ENCODE data around the gene CCDC102A.

CCDC102A gene

DNA sequence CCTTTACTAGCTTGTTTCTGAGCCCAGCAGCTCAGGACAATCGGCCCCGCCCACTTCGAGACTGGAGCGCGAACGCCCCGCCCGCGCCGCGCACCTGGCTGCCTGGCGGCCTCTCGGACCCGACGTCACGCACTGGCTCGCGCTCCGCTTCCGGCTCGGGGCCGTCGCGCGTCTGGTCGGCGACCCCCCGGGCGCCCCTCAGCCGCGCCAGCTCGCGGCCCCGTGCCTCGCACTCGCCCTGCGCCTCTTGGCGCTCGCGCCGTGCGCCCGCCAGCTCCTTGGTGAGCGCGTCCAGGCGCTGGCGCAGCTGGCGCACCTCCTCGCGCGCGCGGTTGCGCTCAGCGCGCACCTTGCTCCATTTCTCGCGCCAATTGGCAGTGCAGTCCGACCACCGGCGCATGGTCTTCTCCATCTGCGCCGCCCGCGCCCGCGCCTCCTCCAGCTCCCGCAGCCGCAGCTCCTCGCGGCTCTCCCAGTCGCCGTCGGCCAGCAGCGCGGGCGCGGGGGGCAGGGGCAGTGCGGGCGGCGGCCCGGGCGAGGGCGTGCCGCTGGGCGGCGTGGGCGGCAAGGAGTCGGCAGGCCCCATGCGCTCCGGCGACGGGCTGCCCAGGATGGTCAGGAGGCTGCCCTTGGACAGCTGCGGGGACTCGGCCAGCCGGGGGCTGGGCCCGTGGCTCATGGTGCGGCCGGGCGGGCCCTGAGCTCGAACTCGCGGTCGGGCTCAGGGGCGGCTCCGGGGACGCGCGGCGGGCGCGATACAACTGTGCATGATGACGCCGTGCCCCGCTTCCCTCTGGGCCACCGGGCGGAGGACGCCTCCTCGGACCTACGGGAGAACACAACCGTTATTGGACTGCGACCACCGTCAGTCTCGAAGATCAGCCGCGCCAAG lies 7.6 kb downstream of the CCDC102A start:
- intact Hi-C loops (cut with DNase I): no loop called here

DNA sequence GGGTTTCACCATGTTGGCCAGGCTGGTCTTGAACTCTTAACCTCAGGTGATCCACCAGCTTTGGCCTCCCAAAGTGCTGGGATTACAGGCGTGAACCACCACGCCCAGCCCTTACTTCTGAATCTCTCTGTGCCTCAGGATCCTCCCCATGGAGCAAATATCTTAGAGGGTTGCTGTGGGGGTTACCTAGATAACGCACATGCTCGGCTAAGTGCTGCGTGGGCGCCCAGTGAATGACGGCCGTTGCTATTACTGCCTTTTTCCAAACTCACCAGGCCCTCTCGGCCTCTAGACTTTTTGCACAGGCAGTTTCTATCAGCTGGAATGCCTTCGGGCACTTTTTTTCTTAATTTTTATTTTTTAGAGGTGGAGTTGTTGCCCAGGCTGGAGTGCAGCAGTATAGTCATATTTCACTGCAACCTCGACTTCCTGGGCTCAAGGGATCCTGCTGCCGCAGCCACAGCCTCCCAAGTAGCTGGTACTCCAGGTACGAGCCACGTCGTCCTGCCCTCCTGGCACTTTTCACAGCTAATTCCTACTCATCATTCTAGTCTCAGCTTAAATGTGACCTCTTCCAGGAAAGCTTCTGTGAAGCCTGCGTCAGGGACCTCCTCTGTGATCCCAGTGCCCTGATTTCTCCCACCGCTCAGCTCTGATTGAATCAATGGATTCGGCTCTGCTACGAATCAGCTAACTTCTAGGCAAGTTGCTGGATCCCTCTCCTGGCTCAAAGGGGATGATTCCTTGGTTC lies 8.6 kb downstream of the CCDC102A start:
- intact Hi-C loops (cut with DNase I): no loop called here
- DNase-seq: no peak

More for the DNA sequence above, 7.6 kb downstream of the CCDC102A start:
- peak in 1 of 42 donors; percentile 24 for DNase-seq

DNA sequence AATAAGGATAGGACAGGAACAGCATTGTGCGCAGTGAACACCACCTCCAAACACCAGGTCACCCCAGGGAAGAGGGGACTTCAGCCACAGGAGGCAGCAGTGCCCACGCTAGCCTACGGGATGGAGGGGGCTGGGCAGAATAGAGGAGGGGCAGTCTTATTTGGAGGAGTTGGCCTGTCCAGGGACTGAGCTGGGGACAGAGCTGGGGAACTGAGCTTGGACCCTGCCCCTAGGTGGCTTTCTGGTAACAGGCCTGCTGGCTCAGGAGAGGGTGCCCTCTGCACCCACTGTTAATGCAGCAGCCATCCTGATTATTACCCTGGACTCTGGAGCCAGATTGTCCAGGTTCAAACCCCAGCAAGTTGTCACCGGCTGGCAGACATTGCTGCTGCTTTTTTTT lies 9.3 kb downstream of the CCDC102A start:
- DNase-seq: no peak
- intact Hi-C loops (cut with DNase I): no loop called here

DNA sequence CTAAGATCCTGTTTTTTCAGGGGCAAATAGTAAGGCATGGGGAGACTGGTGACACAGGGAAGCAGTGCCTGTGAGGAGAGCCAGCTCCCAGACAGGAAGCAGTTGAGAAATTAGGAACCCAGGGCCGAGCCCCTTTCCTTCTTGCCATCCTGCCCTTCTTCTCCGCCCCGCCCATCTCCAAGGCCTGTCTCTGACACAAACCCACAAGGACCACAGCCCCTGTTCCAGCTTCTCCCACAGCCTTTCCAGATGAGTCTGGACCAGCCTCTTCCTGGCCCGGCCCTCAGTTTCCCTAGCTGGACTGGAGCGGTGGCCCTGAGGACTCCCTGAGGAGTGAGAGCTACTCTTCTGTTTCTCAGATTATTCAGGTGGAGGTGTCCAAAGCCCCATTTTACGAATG lies 9.9 kb downstream of the CCDC102A start:
- DNase-seq: no peak
- intact Hi-C loops (cut with DNase I): no loop called here

DNA sequence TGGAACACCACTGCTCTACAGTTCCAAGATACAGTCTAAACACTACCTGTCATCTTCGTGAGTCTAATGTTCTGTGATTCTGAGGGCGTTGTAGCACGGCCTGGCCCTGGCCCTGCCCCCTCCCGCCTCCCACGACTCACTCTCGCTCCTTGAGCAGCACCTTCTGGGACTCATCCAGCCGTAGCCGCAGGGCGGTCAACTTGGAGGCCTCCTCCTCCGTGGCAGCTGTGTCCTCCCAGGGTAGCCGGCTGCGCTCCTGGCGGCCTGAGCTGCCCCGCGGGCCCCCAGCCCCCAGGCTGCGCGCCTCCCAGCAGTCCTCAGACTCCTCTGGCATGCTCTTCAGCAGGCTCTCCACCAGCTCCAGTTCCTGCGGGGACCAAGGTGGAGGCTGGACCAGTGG lies 10.6 kb downstream of the CCDC102A start:
- intact Hi-C loops (cut with DNase I): no loop called here
- no peak for DNase-seq

DNA sequence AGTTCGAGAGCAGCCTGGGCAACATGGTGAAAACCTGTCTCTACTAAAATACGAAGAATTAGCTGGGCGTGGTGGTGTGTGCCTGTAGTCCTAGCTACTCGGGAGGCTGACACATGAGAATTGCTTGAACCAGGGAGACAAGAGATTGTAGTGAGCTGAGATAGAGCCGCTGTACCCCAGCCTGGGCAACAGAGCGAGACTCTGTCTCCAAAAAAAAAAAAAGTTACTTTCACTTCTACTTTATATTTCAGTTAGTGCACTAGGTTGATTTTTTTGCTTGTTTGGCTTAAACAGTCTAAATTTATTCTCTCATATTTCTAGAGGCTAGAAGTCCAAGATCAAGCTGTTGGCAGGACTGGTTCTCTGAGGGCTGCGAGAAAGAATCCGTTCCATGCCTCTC lies 13.4 kb downstream of the CCDC102A start:
- intact Hi-C loops (cut with DNase I): no loop called here
- DNase-seq: no peak

DNA sequence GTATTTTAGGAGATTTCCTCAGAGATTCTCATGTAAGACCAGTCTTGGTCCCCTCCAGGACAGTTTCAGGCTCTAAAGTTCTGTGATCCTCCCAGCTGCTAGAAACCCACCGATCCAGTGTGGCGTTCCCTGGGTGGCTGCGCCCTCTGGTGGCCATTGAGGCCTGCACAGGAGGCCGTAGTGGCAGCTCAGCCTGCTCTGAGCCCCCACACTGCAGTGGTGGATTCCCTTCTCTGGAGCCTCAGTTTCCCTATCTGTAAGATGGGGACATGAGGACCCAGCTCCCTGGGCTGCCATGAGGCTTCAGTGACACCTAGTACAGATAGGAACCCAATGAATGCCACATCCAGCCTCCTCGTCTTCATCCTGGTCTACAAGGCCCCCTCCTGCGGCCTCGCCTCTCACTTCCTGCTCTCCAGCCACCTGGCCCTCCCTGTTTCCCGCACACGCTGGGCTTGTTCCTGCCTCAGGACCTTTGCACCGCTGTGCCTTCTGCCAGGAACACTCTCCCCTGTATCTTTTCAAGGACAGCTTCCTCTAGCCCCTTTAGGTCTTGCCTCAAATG lies 16.5 kb downstream of the CCDC102A start:
- peak; percentile 64 to 93 (median 86) for DNase-seq

DNA sequence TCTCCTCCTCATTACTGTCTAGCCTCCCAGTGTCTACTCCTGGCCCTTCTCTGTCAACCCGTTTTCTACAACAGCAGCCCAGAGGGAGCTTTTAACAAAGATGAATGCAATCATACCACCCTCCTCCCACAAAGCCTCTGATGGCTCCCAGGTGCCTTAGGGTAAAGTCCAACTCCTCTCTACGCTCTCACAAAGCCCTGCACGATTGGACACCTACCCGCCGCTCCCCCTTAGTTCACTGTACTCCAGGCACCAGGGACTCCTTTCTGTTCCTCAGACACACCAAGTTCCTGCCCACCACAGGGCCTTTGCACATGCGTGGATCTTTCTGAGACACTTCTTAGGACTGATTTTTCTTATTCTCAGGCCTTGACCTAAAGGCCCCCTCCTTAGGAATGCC lies 17.4 kb downstream of the CCDC102A start:
- DNase-seq: no peak
- intact Hi-C loops (cut with DNase I): loop anchor here (5.0 kb wide), 1 partner anchor 217 kb away; no protein-coding TSS in a partner anchor

More for the DNA sequence above, 16.5 kb downstream of the CCDC102A start:
- intact Hi-C loops (cut with DNase I): loop anchor here (5.0 kb wide), 1 partner anchor 218 kb away; no protein-coding TSS in a partner anchor

DNA sequence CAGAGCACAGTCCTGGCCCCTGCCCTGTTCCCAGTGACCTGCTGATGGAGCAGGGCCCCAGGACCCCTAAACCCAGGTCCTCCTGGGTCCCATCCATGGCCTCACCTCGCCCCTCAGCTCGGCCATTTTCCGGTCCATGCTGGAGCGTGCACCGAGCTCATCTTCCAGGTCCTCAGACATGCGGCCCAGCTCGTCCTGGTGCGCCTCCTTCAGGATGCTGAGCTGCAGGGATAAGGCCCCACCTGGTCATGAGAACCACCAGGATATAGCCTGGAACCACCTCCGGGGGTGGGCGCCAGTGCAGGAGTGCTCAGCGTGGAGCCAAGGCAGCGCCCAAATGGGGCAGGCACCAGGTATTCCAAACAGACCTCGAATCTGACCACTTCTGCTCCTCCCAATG lies 17.9 kb downstream of the CCDC102A start:
- intact Hi-C loops (cut with DNase I): loop anchor here (5.0 kb wide), 1 partner anchor 216 kb away; no protein-coding TSS in a partner anchor
- no peak for DNase-seq

DNA sequence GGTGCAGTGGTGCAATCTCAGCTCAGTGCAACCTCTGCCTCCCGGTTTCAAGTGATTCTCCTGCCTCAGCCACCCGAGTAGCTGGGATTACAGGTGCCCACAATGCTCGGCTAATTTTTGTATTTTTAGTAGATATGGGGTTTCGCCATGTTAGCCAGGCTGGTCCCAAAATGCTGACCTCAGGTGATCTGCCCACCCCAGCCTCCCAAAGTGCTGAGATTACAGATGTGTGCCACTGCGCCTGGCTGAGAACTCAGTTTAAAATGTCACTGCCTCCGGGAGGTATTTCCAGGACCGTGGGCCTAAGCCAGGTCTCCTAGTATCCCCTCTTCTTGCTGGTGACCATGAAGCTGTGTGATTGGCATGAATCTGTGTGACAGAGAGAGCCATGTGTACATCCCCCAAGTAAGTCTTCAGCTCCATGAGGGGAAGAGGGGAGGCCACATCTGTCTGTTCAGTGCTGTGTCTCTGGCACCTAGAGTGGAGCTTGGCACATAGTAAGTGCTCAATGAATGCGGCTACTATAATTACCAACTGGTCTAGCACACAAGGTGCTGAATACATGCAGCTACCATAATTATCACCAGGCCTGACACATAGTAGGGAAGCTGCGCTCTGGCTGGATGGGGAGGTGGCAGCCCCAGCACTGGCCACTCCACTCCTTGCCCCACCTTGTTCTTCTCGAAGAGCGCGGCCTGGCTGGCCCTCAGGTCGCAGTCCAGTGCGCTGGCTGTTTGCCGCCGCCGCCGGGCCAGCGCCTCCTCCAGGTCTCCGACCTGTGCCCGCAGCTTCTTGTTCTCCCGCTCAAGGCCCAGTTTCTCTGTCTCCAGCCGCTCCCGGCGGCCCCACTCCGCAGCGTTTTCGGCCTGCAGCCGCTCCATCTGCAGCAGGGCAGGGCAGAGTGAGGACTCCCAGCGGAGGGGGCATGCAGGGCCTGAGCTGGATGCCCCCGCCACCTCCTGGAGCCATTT lies 18.7 kb downstream of the CCDC102A start:
- no peak for DNase-seq
- intact Hi-C loops (cut with DNase I): loop anchor here (5.0 kb wide), 1 partner anchor 215 kb away; no protein-coding TSS in a partner anchor

DNA sequence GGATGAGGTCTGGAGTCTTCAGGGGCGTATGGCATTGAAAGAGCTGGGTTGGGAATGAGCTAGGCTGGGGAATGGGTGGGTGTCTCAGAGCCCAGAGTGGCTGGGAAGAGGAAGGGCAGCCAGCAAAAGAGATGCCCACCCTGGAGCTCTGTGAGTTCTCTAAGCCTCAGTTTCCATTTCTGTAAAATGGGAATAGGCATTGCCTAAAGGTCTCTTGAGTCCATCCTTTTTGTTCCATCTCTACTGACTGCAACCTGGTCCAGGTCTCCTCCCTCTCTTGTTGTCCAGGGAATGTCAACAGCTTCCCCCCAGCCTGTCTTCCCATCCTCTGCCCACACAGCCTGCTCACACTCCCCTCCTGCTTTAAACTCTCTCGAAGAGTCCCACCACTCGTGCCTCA lies 19.6 kb downstream of the CCDC102A start:
- intact Hi-C loops (cut with DNase I): loop anchor here (5.0 kb wide), 1 partner anchor 214 kb away; no protein-coding TSS in a partner anchor
- DNase-seq: no peak

DNA sequence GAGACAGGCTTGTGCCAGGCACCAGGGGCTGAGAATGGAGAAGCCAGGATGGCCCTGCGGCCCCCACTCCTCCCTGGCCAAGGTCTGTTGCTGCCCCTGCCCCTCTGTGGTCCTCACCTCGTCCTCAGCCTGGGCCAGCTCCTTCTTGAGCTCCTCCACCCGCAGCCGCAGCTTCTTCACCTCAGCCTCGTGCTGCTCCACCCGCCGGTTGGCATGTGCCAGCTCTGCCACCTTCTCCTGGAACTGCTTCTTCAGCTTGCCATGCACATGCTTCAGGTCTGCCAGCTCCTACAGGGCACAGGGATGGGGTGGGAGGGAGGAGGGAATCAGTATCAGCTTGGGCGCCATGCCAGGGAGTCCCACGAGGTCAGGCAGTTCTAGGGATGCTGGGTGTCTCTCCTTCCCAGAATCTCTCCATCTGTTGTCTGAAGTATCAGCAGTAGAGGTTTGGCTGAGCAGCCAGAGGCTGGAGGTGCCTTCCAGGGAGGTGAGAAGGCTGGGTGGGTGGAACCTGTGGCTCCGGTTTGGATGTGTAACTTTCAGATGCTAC lies 20.1 kb downstream of the CCDC102A start:
- intact Hi-C loops (cut with DNase I): loop anchor here (5.0 kb wide), 1 partner anchor 214 kb away; no protein-coding TSS in a partner anchor
- no peak for DNase-seq

DNA sequence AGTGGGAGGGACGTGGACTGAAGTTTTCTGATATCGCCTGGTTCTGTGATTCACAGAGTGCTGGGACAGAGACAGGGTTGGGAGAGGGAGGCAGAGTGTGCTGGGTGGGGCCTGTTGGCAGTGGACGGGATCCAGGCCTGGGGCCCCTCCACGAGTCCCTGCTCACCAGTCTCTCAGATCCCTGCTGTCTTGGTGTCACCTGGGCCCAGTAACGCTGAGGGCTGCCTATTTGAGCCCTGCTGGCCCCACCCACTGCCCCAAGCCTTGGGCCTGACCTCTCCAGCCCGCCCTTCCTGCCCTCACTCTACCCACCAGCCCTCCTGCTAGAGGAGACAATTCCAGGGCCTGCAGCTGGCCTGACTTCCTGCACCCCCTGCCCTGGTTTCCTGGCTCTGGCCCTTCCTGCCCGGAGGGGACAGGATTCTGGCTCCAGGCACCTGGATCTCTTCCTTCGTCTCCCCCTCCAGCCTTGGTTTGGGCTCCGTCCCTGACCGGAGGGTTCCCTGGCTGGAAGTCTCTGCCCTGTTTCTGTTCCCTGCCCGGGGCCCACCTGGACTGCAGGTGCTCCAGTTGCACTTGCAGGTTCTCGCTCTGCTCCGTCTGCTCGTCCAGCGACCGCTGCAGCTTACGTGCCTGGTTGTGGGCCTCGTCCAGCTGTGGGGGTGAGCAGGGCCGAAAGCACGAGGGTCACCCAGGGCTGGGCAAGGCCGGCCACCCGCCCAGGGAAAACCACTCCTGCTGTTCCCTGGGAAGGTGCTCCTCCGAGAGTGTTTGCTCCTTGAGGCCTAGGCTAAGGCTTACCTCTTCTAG lies 21.4 kb downstream of the CCDC102A start:
- no peak for DNase-seq
- intact Hi-C loops (cut with DNase I): loop anchor here (5.0 kb wide), 1 partner anchor 213 kb away; no protein-coding TSS in a partner anchor

DNA sequence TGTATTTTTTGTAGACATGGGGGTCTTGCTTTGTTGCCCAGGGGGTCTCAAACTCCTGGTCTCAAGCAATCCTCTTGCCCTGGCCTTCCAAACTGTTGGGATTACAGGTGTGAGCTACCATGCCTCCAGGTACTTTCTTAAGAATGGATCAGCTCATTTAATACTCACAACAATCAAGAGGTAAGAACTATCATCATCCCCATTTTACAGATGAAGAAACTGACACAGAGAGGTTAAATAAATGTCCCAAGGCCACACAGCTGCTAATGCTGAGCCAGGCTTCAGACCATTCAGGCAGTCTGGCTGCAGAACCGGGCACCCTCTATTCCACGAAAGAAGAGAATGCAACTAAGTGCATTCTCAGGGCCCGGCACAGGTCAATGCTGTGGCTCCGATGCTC lies 22.0 kb downstream of the CCDC102A start:
- intact Hi-C loops (cut with DNase I): no loop called here
- no peak for DNase-seq

DNA sequence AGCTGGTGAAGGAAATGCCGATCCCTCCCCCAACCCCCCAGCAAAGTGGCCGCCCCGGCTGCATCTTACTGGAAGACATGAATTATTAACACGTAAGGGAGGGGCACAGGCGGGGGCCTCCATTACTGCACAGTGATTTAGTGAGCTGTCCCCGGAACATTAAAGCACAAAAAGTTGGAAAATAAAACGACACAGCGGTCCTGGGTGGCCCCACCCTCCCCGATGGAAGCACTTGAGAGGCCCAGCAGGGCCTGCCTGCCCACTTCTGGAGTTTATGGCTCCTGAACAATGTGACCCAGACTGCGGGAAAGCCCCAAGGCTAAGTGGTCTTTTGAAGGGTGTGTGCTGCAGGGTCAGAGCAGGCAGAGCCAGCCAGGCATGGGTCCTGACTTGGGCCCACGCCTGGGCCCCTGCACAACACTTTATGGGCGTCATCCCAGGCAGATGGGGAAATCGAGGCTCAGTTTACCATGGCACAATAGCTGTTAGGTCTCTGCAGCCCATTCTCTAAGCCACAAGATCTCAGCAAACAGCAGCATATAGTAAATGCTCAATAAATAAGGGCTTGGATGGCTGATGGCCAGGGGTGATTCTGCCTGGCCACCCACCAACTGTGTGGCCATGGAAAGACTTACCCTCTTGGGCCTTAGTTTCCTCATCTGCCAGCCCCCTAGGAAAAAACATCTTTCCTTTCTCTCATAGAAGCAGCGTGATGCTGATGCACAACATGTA lies 22.8 kb downstream of the CCDC102A start:
- intact Hi-C loops (cut with DNase I): no loop called here
- no peak for DNase-seq

DNA sequence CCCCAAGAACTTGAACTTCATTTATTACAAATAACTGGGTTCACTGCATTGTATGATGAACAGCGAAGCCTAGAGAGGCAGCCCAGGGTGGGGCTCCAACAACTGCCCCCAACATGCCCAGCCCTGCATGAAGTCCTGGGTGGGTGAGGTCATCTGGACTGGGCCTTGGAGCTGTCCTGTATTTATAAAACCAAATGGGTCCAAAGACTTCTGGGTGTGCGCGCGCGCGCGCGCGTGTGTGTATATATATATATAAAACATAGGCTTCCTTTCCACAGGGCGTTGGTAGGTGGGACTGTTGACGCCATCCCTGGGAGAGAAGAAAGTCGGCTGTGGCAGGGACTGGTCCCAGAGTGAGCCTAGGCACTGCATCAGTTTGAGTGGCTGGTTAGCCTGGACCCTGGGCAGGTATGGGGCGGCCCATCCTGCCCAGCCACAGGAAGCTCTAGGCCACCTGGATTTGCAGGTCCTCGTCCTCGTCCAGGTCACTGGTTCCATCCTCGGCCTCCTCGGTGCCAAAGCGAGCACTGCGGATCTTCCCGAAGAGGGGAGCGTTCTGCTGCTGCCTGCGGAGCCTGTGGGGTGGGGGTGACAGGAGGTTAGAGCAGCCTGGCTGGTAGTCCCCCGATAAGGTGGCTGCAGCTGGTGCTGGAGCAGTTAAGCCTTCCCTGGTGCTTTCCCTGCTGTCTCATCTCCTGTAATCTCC lies 23.9 kb downstream of the CCDC102A start:
- DNase-seq: no peak
- intact Hi-C loops (cut with DNase I): no loop called here

All from head of caudate nucleus (tissue), 42 donors.